Trophoblast cell (in vitro differentiated cells and primary cell): ENCODE results near the gene NANOS3.

Experiments used
- DNase-seq, 2 donors: peaks; one replicate each; pipeline ENCODE4 v3.0.0-alpha.2; 2016
- H2AFZ ChIP-seq: 2 replicates; pipeline ENCODE4 v1.6.1; 2013; ENCODE audit warnings: low read length, moderate library complexity, mild to moderate bottlenecking; ENCODE audit not compliant: insufficient read depth, poor library complexity
- H2AK5ac ChIP-seq: 2 replicates; pipeline ENCODE4 v1.6.1; 2013; ENCODE audit warnings: mild to moderate bottlenecking, low read length
- H2BK120ac ChIP-seq: 2 replicates; pipeline ENCODE4 v1.6.1; 2013; ENCODE audit warnings: low read length, mild to moderate bottlenecking, moderate library complexity; ENCODE audit not compliant: insufficient read depth, poor library complexity
- H2BK12ac ChIP-seq: 2 replicates; pipeline ENCODE4 v1.6.1; 2013; ENCODE audit warnings: mild to moderate bottlenecking, low read length, moderate library complexity
- H2BK5ac ChIP-seq: 2 replicates; pipeline ENCODE4 v1.6.1; 2013; ENCODE audit warnings: low read length, low read depth, moderate library complexity, mild to moderate bottlenecking; ENCODE audit not compliant: poor library complexity
- H3K14ac ChIP-seq: 2 replicates; pipeline ENCODE4 v1.6.1; 2013; ENCODE audit warnings: mild to moderate bottlenecking, low read length
- H3K18ac ChIP-seq: 2 replicates; pipeline ENCODE4 v1.6.1; 2013; ENCODE audit warnings: mild to moderate bottlenecking, low read length
- H3K23ac ChIP-seq: 2 replicates; pipeline ENCODE4 v1.6.1; 2013; ENCODE audit warnings: low read length
- H3K27ac ChIP-seq: 2 replicates; pipeline ENCODE4 v1.5.1; 2013; ENCODE audit warnings: low read depth, mild to moderate bottlenecking, inconsistent platforms, low read length, moderate library complexity
- H3K27me3 ChIP-seq: 2 replicates; pipeline ENCODE4 v1.6.1; 2013; ENCODE audit warnings: inconsistent platforms, mild to moderate bottlenecking, low read length, moderate library complexity; ENCODE audit not compliant: insufficient read depth
- H3K36me3 ChIP-seq, 2 experiments: 1 replicate in 1 of 2; 2 replicates in 1 of 2; pipeline ENCODE4 v1.6.1; 2013; ENCODE audit warnings: low read length in 2 of 2, mild to moderate bottlenecking in 2 of 2, moderate library complexity in 1 of 2; ENCODE audit not compliant: insufficient read depth in 2 of 2, control insufficient read depth in 1 of 2
- H3K4ac ChIP-seq: 2 replicates; pipeline ENCODE4 v1.6.1; 2013; ENCODE audit warnings: low read depth, mild to moderate bottlenecking, low read length, moderate library complexity
- H3K4me1 ChIP-seq, 2 experiments: 1 replicate in 1 of 2; 2 replicates in 1 of 2; pipeline ENCODE4 v1.6.1; 2013; ENCODE audit warnings: low read length in 2 of 2, mild to moderate bottlenecking in 2 of 2, moderate library complexity in 1 of 2; ENCODE audit not compliant: insufficient read depth in 2 of 2, control insufficient read depth in 1 of 2
- H3K4me2 ChIP-seq: 2 replicates; pipeline ENCODE4 v1.6.1; 2013; ENCODE audit warnings: inconsistent platforms, mild to moderate bottlenecking, low read length, moderate library complexity
- H3K4me3 ChIP-seq: 2 replicates; pipeline ENCODE4 v1.5.1; 2013; ENCODE audit warnings: mild to moderate bottlenecking, low read depth, low read length, inconsistent platforms
- H3K79me1 ChIP-seq: one replicate; pipeline ENCODE4 v1.6.1; 2013; ENCODE audit warnings: low read length
- H3K79me2 ChIP-seq: 2 replicates; pipeline ENCODE4 v1.6.1; 2013; ENCODE audit warnings: low read length, mild to moderate bottlenecking; ENCODE audit not compliant: control insufficient read depth, insufficient read depth, poor library complexity
- H3K9ac ChIP-seq: 2 replicates; pipeline ENCODE4 v1.6.1; 2013; ENCODE audit warnings: mild to moderate bottlenecking, low read length
- H3K9me3 ChIP-seq: 2 replicates; pipeline ENCODE4 v1.6.1; 2013; ENCODE audit warnings: low read depth, mild to moderate bottlenecking, control low read depth, inconsistent platforms, low read length; ENCODE audit not compliant: insufficient read depth
- H4K12ac ChIP-seq: 2 replicates; pipeline ENCODE4 v1.6.1; 2013; ENCODE audit warnings: low read depth, mild to moderate bottlenecking, low read length, moderate library complexity
- H4K8ac ChIP-seq: 2 replicates; pipeline ENCODE4 v1.6.1; 2013; ENCODE audit warnings: low read depth, mild to moderate bottlenecking, low read length, moderate library complexity
- H4K91ac ChIP-seq: one replicate; pipeline ENCODE4 v1.6.1; 2013; ENCODE audit warnings: low read depth, mild to moderate bottlenecking, low read length, moderate library complexity
- WGBS: extraction: QIAGEN DNeasy Blood & Tissue Kit; methylation state at CpG from one replicate; pipeline ENCODE4 v1.1.7; 2013; ENCODE audit warnings: missing lambda C conversion rate; ENCODE audit not compliant: insufficient read length, insufficient coverage; ENCODE audit errors: extremely low coverage; 5-methylcytosine and 5-hydroxymethylcytosine counted together

Gene NANOS3

DNA sequence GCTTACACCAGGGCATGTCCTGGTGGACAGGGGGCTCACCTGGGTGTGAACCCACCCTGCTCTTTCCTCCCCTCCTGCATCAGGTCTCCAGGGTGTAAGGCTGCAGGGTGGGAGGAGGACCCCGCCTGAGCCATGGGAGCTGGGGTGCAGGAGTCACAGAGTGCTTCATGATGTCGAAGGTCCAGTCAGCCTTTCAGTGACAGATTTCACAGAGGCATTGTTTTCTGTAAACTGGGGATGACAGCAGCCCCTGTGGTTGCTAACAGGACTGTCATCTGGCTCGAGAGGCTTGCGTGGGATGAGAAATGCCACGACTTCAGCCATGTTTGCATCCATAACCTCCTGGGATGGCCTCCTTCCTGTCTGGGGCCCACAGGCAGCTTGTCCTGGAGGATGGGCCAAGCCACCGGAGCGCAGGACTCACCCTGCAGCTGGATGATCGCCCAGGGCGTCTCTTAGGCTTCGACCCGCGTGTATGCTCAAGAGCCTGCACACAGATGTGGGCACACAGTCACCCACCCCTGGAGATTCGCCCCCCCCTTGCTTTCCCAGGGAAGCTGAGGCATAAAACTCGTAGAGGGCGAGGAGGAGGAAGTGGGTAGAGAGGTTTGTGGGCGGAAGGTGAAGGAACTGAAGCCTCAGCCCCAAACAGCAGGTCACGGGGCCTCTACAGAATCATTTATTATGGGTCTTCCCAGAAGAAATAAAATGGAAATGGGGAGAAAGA is 4.9 kb downstream of the NANOS3 start:
- WGBS, result no CpG with 5 or more reads among the region's 17 CpGs
- Histone ChIP-seq H3K36me3 (no peaks in the 10 kb centered on the region), H3K79me2 (no peaks in the 10 kb centered on the region), H3K23ac (no peak overlapping the region), H4K12ac (peak overlapping the region; percentile 21), H2BK120ac (peak overlapping the region; percentile 80), H2AFZ (peak overlapping the region; percentile 83), H3K18ac (peak overlapping the region; percentile 39), H3K9ac (no peak overlapping the region), H4K8ac (peak overlapping the region; percentile 86), H3K27me3 (no peaks in the 10 kb centered on the region), H3K4me2 (peak overlapping the region; percentile 3), H3K9me3 (peaks cover 3% of the 10 kb centered on the region), H2BK5ac (peak overlapping the region; percentile 73), H4K91ac (peak overlapping the region; percentile 75), H3K4me1 (peaks cover 20 to 22% of the 10 kb centered on the region in 2 experiments), H3K14ac (peak overlapping the region; percentile 92), H3K27ac (peak overlapping the region; percentile 29), H3K4me3 (no peak overlapping the region), H2BK12ac (peak overlapping the region; percentile 94), H3K79me1 (peaks cover 12% of the 10 kb centered on the region), H2AK5ac (peak overlapping the region; percentile 11), H3K4ac (no peak overlapping the region)
- peak in 1 of 2 donors; percentile 81 for DNase-seq

- WGBS, result no CpG with 5 or more reads among the region's 5 CpGs
- H3K18ac ChIP-seq, result no peak overlapping the region
- H3K27me3 ChIP-seq, result no peaks in the 10 kb centered on the region
- no peak overlapping the region for H3K4ac ChIP-seq
- H3K79me1 ChIP-seq, result peaks cover 12% of the 10 kb centered on the region
- H4K12ac ChIP-seq, result no peak overlapping the region
- no peak for DNase-seq
- H3K14ac ChIP-seq, result no peak overlapping the region
- no peak overlapping the region for H3K4me3 ChIP-seq
- H2BK5ac ChIP-seq, result no peak overlapping the region
- peaks cover 20 to 22% of the 10 kb centered on the region in 2 experiments for H3K4me1 ChIP-seq
- H3K36me3 ChIP-seq, result no peaks in the 10 kb centered on the region
- H4K91ac ChIP-seq, result no peak overlapping the region
- no peak overlapping the region for H4K8ac ChIP-seq
- H2AFZ ChIP-seq, result no peak overlapping the region
- peaks cover 2% of the 10 kb centered on the region for H3K9me3 ChIP-seq
- peak overlapping the region; percentile 59 for H2AK5ac ChIP-seq
- H3K79me2 ChIP-seq, result no peaks in the 10 kb centered on the region
- H3K4me2 ChIP-seq, result no peak overlapping the region
- no peak overlapping the region for H3K23ac ChIP-seq
- peak overlapping the region; percentile 25 for H2BK12ac ChIP-seq
- H2BK120ac ChIP-seq, result no peak overlapping the region
- H3K9ac ChIP-seq, result no peak overlapping the region
- H3K27ac ChIP-seq, result no peak overlapping the region
Measured at GRCh38 chr19:13882419-13882795, 5.5 kb downstream of the NANOS3 start.

DNA sequence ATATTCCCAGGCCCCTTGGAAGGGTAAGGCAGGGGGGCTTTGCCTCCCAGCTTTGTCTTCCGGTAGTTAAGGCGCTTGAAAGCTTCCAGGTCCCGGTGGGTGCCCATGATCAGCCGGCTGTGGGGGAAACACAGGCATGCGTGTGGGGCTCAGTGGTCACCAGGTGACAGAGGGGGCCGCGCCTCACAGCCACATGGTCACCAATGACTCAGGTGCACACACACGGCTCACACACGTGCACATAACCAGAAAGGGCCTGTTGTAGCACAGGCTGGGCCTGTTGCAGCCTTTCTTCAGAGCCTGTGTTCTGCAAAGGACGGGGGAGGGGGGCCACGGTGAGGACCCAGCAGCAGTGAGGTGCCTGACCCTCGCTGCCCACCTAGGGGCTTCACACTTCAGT is 5.9 kb downstream of the NANOS3 start:
- Histone ChIP-seq H3K14ac (no peak overlapping the region), H3K4me3 (no peak overlapping the region), H4K8ac (no peak overlapping the region), H3K4me1 (peaks cover 20 to 22% of the 10 kb centered on the region in 2 experiments), H3K4me2 (no peak overlapping the region), H2BK12ac (peak overlapping the region; percentile 15), H3K27me3 (no peaks in the 10 kb centered on the region), H3K79me2 (no peaks in the 10 kb centered on the region), H4K91ac (no peak overlapping the region), H3K18ac (no peak overlapping the region), H2BK120ac (no peak overlapping the region), H3K23ac (no peak overlapping the region), H3K27ac (no peak overlapping the region), H3K36me3 (no peaks in the 10 kb centered on the region), H3K9ac (no peak overlapping the region), H2AK5ac (peak overlapping the region; percentile 51), H2BK5ac (no peak overlapping the region), H3K9me3 (no peaks in the 10 kb centered on the region), H3K4ac (no peak overlapping the region), H2AFZ (no peak overlapping the region), H4K12ac (no peak overlapping the region), H3K79me1 (peaks cover 12% of the 10 kb centered on the region)
- no CpG with 5 or more reads among the region's 12 CpGs for WGBS
- DNase-seq, result no peak

- peak overlapping the region; percentile 15 for H2BK12ac ChIP-seq
- H3K14ac ChIP-seq, result no peak overlapping the region
- H3K27ac ChIP-seq, result no peak overlapping the region
- no peak overlapping the region for H3K9ac ChIP-seq
- WGBS, result no CpG with 5 or more reads among the region's 10 CpGs
- H3K9me3 ChIP-seq, result no peaks in the 10 kb centered on the region
- H3K4me3 ChIP-seq, result no peak overlapping the region
- no peak overlapping the region for H3K23ac ChIP-seq
- H2AK5ac ChIP-seq, result peak overlapping the region; percentile 75
- H4K91ac ChIP-seq, result peak overlapping the region; percentile 11
- peaks cover 12% of the 10 kb centered on the region for H3K79me1 ChIP-seq
- peaks cover 20 to 22% of the 10 kb centered on the region in 2 experiments for H3K4me1 ChIP-seq
- no peak overlapping the region for H4K8ac ChIP-seq
- H2BK5ac ChIP-seq, result no peak overlapping the region
- H3K36me3 ChIP-seq, result no peaks in the 10 kb centered on the region
- H2AFZ ChIP-seq, result no peak overlapping the region
- H3K4ac ChIP-seq, result no peak overlapping the region
- no peak overlapping the region for H2BK120ac ChIP-seq
- no peak overlapping the region for H3K4me2 ChIP-seq
- H3K18ac ChIP-seq, result no peak overlapping the region
- H3K79me2 ChIP-seq, result no peaks in the 10 kb centered on the region
- no peaks in the 10 kb centered on the region for H3K27me3 ChIP-seq
- H4K12ac ChIP-seq, result no peak overlapping the region
- DNase-seq, result peak in 1 of 2 donors; percentile 17
Measured at GRCh38 chr19:13883516-13884064, 6.7 kb downstream of the NANOS3 start.
